HG02981 (cell line): Measurements from ENCODE around the gene TMSB15C.
"Not testable (repeated sequence)": the region's sequence is repeated elsewhere in the genome, so short reads cannot be mapped to it uniquely, and the experiment has no call there.

ENCODE experiments used
- ATAC-seq: cut with Tn5 transposase; IDR thresholded peaks from one replicate; pipeline ENCODE4 v1.9.1; 2021; ENCODE audit warnings: mild to moderate bottlenecking, moderate library complexity; ENCODE audit not compliant: unreplicated experiment

Gene TMSB15C

GRCh38 chrX:104075778-104076445 lies at the start of gene TMSB15C:
TMSB15C (minus strand) TSS chrX:104076236.
- peak; percentile 99 for ATAC-seq

DNA sequence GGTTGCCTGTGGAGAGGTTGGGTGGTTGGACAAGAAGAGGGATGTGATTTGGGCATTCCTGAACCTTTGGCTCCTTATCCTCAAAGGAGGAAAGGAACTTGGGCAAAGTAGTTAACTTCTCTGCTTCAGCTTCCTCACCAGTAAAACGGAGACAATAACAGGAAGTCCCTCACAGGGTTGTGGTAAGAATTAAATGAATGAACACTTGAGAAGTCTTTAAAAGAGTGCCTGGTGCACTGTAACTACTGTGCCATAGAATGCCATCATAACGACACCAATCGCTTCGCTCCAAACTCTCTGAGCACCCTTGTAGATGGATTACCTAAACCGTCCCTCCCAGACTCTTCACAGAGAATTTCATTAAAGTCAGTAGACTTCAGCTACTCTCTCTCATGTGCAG lies 46.8 kb upstream of the TMSB15C start:
- ATAC-seq, result no peak

DNA sequence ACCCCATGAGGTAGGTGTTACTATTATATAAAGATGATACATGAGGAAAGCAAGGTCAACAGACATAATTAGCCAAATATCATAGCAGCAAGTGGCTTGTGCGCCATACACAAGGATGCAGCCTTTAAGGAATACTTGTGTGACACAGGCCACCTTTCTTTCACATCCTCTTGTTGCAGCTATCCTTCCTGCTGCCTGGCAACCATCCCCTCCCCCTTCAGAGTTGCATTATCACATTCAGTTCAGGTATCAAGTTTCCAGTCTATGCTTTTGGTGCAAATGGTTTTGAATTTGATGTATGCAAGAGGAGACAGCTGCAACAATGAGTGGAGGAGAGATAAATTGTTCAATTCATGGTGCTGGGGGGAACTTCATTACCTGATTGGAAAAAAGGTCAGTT lies 42.7 kb upstream of the TMSB15C start:
- ATAC-seq, result no peak

DNA sequence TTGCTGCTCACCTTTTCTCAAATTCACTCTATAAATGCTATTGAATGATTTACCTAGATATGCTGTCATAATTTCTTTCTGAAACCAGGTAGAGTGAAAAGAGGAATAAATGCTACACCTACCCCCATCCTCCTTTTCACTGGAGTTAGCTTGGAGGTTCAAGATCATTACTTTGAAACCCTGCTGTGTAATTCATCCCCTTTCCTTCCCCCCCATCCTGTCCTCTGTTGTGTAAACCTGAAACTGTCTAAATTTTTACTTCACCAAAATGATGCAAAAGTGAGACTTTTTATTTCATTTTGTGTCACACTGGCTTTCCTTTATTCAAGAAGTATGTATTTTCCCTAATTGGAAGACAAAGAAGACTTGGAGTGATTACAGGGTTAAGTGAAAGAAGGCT lies 41.7 kb upstream of the TMSB15C start:
- ATAC-seq, result no peak

GRCh38 chrX:104113222-104113965 lies 37.4 kb upstream of the TMSB15C start:
- peak; percentile 38 for ATAC-seq

DNA sequence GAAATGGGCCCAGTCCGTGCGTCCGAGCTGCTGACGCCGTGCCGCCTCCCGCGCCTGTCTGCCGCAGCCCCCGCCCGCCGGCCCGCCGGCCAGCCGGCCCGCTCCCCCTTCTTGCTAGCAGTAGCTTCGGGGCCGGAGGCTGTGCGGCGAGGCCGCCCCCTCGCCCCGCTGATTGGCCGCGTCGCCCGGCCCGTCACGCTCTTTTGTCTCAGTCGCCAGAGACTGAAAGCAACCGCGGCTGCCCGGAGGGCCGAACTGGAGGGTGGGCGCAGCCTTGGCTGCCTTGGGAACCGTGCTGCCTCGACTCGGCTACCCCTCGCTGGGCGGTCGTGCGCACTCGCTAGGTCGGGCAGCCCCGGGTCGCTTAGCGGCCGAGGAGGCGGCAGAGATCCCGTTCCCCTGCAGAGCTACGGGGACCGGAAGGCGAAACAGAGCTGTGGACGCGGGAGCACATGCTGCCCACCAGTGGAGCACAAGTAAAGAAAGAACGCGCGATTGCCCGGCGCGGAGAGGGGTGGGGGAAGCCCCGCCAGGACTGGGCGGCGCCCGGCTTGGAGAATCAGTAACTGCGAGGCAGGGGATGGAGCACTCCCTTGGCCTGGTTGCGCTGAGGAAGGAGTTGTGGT lies 36.4 kb upstream of the TMSB15C start, which contains the start of gene ZCCHC18:
TSS of gene ZCCHC18 (plus strand) at position 198 of the 626 bp plus-strand sequence. CDS start 1,589 bp downstream, outside the sequence.
- ATAC-seq, result peak; percentile 70

GRCh38 chrX:104110491-104111240 lies 34.6 kb upstream of the TMSB15C start:
- peak; percentile 49 for ATAC-seq

- no peak for ATAC-seq
Observed at GRCh38 chrX:104108955-104109354, 32.9 kb upstream of the TMSB15C start.

DNA sequence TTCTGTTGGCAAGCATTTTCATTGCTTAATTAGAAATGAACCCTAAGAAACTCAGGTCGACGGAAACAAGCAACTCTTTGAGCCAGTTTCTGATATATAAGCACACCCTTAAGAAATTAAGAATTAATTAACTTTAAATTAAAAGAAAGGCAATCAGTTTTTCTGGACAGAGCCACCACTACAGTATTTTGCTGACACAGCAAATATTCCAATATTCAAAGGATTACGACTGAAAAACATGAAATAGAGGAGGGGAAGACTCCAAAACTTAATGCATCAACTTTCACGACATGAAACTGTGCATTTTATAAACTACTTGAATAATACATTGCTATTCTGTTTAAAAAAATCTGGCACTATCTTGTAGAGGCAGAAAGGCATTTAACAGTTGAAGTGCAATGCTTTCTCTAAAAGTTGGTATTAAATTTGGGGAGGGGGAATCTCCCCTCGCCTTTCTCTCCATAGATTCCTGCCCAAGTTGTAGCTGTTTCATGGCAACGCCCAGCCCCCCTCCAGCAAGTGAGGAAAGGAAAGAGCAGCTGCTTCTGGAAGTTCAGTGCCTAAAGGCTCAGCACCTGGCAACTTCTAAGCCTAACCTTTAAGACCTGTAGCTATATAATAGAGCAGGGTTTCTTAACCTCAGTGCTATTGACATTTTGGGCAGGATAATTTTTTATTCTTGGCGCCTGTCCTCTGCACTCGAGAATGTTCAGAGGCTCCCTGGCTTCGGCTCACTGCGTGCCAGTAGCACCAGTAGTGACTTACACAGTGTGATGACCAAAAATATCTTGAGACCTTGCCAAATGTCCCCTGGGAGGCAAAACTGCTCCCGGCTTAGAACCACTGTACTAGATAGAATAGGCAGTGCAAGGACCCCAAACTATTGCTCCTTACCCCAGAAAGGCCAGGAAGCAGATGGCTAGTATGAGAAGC lies 29.6 kb upstream of the TMSB15C start:
- ATAC-seq, result no peak

DNA sequence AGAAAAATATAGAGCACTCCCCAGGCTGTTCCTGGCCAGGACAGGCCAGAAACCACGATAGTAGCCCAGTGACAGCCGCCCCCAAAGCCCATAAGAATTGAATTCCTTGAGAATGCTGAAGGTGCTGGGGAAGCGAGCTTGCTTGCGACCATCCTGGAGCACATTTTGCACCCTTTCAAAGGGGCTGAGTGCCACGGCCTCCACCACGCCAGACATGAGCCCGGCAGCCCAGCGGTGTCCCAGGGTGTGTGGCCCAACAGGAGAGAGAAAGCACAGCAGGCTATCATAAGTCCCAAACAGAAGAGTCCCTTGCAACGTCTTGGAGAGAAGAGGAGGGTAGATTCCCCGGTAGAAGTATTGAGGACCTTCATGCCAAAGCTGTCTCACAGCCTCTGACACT lies 28.6 kb upstream of the TMSB15C start:
- ATAC-seq, result no peak

- ATAC-seq, result no peak
Observed at GRCh38 chrX:104098919-104099318, 22.9 kb upstream of the TMSB15C start.

DNA sequence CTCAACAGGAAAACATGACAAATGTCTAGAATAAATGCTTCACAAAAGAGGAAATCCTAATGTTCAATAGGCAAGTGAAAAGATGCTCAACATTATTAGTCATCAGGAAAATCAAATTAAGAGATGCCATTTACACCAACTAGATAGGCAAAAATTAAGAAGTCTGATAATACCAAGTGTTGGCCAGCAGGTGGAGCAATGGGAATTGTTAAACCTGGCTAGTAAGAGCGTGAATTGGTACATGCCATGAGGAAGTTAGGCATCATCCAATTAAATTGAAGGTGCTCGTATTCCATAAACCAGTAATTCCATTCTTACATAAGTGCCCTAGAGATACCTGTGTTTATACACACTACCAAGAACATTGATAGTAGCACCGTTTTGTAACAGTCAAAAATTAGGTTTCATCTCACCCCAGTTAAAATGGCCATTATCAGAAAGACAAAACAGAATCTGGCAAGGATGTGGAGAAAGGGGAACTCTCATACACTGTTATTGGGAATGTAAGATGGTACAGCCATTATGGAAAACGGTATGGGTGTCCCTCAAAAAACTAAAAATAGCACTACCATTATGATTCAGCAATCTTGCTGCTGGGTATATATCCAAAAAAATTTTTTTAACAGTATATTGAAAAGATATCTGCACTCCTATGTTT lies 22.2 kb upstream of the TMSB15C start:
- peak; percentile 80 for ATAC-seq

- ATAC-seq, result no peak
Observed at GRCh38 chrX:104085919-104086318, 9.9 kb upstream of the TMSB15C start.

GRCh38 chrX:104085477-104085876 lies 9.4 kb upstream of the TMSB15C start:
- ATAC-seq, result no peak

DNA sequence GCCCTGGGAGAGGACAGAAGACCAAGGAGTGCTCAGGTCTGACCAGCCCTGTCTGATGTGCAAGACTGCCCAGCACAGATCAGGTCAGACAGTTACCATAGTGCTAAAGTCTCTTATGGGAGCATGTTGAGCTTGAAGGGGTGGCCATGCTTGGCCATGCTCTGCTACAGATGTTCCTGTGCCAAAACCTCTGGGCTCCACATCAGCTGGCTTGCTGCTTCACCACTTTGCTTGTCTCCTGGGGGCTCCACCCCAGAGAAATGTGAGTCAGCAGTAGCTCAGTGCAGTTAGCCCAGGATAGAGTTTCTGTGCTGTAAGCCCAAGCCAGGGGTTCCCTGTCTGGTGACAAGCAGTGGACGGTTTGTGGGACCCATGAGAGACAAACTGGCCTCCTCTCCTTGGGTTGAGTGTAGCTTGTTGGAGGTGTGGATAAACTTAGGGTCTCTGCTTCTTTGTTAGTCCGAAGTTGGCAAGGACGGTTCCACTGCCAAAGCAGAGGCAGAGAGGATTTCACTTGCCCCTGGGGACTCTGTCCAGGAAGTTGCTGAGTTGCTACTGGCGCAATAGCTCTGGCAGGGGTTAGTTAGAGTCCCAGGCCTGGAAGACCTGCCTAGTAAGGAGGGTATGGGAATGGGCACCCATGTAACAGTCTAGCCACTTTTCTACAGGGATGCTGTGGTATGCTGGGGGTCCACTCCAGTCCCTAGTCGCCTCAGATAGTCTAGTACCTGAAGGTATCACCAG lies 8.7 kb upstream of the TMSB15C start:
- no peak for ATAC-seq

DNA sequence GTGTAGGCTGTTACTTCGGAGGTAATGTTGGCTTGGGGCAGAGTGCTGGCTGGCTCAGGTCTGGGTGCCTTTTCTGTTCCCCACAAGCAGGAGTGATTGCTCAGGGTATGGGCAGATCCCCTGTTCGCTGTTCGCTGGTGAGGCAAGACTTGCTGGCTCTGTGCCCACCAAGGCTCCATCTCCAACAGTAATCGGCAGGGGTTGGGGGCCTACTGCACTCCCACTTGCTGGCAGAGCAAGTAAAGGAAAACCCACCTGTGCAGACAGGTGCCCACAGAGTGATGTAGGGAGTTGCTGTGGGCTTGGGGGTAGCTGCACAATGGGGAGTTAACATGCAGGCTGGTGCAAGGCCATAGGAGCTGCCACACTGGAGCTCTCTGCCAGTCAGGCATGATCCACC lies 8.0 kb upstream of the TMSB15C start:
- no peak for ATAC-seq

DNA sequence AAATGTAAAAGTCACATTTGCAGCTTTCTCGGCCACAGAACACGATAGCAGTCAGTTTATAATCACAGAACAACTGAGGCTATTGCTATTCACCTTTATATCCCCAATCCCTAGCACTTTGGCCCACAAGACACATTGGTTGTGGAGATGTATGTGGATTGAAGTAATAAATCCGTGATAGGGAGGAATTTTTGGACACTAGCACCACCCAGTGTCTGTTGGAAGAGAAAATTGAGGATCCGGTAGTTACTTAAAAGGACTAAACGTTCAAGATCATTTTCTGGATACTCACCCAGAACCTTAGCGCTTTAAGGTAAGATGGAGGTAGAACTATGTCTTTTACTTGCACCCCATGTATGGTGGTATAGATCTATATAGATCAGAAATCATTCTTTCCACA lies 1.8 kb upstream of the TMSB15C start:
- not testable (repeated sequence) for ATAC-seq

- not testable (repeated sequence) for ATAC-seq
Observed at GRCh38 chrX:104062636-104063035, 13.4 kb downstream of the TMSB15C start.

- ATAC-seq, result not testable (repeated sequence)
Observed at GRCh38 chrX:104054956-104055355, 21.1 kb downstream of the TMSB15C start.
